ENCODE measurements around the gene LAMC3.

Gene LAMC3

DNA sequence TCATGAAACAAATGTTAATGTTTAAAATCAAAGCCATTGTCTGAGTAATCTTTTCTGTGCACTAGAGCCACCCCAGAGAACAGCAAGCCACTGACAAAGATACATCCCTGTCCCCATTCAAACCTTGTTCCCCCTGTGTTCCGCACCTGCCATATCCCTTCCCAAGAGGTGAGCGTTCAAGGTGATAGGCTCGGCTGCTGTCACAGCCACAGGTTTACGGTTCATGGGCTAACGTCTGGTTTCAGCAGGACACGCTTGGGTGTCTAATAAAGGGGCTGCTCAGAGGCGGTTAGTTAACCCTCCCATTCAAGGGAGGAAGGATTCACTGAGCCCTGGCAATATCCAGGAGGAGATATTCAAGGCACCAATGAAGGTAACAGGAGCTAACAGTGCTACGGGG is 24.5 kb upstream of the LAMC3 start:
- DNase-seq (ENCODE audit: extremely low read depth, insufficient read length) = no peak
- TF ChIP-seq, protein P1, sequence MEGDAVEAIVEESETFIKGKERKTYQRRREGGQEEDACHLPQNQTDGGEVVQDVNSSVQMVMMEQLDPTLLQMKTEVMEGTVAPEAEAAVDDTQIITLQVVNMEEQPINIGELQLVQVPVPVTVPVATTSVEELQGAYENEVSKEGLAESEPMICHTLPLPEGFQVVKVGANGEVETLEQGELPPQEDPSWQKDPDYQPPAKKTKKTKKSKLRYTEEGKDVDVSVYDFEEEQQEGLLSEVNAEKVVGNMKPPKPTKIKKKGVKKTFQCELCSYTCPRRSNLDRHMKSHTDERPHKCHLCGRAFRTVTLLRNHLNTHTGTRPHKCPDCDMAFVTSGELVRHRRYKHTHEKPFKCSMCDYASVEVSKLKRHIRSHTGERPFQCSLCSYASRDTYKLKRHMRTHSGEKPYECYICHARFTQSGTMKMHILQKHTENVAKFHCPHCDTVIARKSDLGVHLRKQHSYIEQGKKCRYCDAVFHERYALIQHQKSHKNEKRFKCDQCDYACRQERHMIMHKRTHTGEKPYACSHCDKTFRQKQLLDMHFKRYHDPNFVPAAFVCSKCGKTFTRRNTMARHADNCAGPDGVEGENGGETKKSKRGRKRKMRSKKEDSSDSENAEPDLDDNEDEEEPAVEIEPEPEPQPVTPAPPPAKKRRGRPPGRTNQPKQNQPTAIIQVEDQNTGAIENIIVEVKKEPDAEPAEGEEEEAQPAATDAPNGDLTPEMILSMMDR (IDR thresholded peaks at IDR 0.05; ENCODE audit: insufficient read depth, low read length, poor library complexity, severe bottlenecking) = no peak
- no peak overlapping the region for H3K4me3 ChIP-seq (replicated peaks; ENCODE audit: low read depth, low read length)
- no peaks in the 10 kb centered on the region for H3K36me3 ChIP-seq (ENCODE audit: control insufficient read depth, insufficient read depth, low read length)
- no peaks in the 10 kb centered on the region; the same call in none of the 2 replicates for H3K27me3 ChIP-seq (replicated peaks; ENCODE audit: control insufficient read depth, insufficient read depth, low read length)

- TF ChIP-seq, protein P1 (IDR thresholded peaks at IDR 0.05; ENCODE audit: insufficient read depth, low read length, poor library complexity, severe bottlenecking) = no peak
- no peak overlapping the region for H3K4me3 ChIP-seq (replicated peaks; ENCODE audit: low read depth, low read length)
- DNase-seq (ENCODE audit: extremely low read depth, insufficient read length) = no peak
- no peaks in the 10 kb centered on the region for H3K36me3 ChIP-seq (ENCODE audit: control insufficient read depth, insufficient read depth, low read length)
- H3K27me3 ChIP-seq (replicated peaks; ENCODE audit: control insufficient read depth, insufficient read depth, low read length) = no peaks in the 10 kb centered on the region; the same call in 1 of the 2 replicates
These were observed 23.9 kb upstream of the LAMC3 start for GRCh38 chr9:130985029-130985428.

DNA sequence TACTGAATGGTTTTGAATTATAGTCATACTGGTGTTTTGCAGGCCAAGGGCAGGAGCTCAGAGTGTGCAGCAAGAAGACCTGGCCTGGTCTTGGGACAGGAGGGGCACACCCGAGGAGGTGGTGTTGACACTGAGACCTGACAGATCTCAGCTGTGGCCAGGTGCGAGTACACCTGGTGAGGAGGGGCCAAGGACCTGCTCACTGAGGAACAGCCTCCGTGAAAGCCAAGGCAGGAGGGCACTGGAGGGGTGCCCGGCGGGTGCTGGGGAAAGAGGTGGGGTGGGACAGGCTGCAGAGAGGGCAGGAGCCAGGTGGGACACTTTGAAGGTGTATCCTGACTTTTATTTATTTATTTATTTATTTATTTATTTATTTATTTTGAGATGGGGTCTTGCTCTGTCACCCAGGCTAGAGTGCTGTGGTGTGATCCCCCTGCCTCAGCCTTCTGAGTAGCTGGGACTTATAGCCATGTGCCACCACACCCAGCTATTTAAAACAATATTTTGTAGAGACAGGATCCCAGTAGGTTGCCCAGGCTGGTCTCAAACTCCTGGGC is 23.3 kb upstream of the LAMC3 start:
- no peak overlapping the region for H3K4me3 ChIP-seq (replicated peaks; ENCODE audit: low read depth, low read length)
- no peaks in the 10 kb centered on the region for H3K27me3 ChIP-seq (replicated peaks; ENCODE audit: control insufficient read depth, insufficient read depth, low read length)
- DNase-seq (ENCODE audit: extremely low read depth, insufficient read length) = no peak
- H3K36me3 ChIP-seq (ENCODE audit: control insufficient read depth, insufficient read depth, low read length) = no peaks in the 10 kb centered on the region
- TF ChIP-seq, protein P1 (IDR thresholded peaks at IDR 0.05; ENCODE audit: insufficient read depth, low read length, poor library complexity, severe bottlenecking) = no peak

- no peaks in the 10 kb centered on the region for H3K27me3 ChIP-seq (replicated peaks; ENCODE audit: control insufficient read depth, insufficient read depth, low read length)
- TF ChIP-seq, protein P1 (IDR thresholded peaks at IDR 0.05; ENCODE audit: insufficient read depth, low read length, poor library complexity, severe bottlenecking) = no peak
- H3K36me3 ChIP-seq (ENCODE audit: control insufficient read depth, insufficient read depth, low read length) = no peaks in the 10 kb centered on the region
- no peak overlapping the region for H3K4me3 ChIP-seq (replicated peaks; ENCODE audit: low read depth, low read length)
- DNase-seq (ENCODE audit: extremely low read depth, insufficient read length) = no peak
These were observed 22.5 kb upstream of the LAMC3 start for GRCh38 chr9:130986356-130986965.

DNA sequence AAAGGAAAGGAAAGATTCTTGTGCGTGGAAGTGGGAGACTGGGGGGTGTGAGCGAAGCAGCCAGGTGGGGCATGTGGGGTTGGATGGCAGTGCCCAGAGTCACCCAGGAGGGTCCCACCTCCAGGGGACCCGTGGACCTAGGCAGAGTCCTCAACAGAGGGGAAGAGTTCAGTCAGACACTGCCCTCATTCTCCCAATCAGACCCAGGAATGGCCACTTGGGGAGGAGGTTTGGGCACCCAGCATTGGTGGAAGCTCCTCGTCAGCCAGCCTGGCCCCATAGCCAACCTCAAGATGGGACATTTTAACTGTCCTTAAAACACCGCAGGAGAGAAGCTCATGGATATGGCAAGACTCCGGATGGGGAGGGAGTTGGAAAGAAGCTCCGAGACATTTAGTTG is 21.9 kb upstream of the LAMC3 start:
- no peaks in the 10 kb centered on the region for H3K27me3 ChIP-seq (replicated peaks; ENCODE audit: control insufficient read depth, insufficient read depth, low read length)
- TF ChIP-seq, protein P1 (IDR thresholded peaks at IDR 0.05; ENCODE audit: insufficient read depth, low read length, poor library complexity, severe bottlenecking) = no peak
- H3K4me3 ChIP-seq (replicated peaks; ENCODE audit: low read depth, low read length) = no peak overlapping the region
- no peaks in the 10 kb centered on the region for H3K36me3 ChIP-seq (ENCODE audit: control insufficient read depth, insufficient read depth, low read length)
- DNase-seq (ENCODE audit: extremely low read depth, insufficient read length) = no peak

All from GM06990 (cell line).